Activated CD4-positive, alpha-beta T cell treated with anti-CD3 and anti-CD28 coated beads, Interleukin-2, amount 10 ng/mL, durations not matched to agents 24 days and 14 days (primary cell): ENCODE results near the gene GMDS. TPM values are rescaled to one million over a fixed set of nuclear protein-coding genes. Genes with fewer than 3 reads are reported as not detected.

Source experiments
- DNase-seq: peaks from one replicate; pipeline ENCODE4 v3.0.0; 2022
- H3K27ac Mint-ChIP-seq: one replicate; pipeline ENCODE4 v1.8.0; 2022; ENCODE audit warnings: mild to moderate bottlenecking, mixed read lengths
- H3K27me3 Mint-ChIP-seq: one replicate; pipeline ENCODE4 v1.8.0; 2022; ENCODE audit warnings: mixed read lengths
- H3K36me3 Mint-ChIP-seq: one replicate; pipeline ENCODE4 v1.8.0; 2022; ENCODE audit warnings: low read depth, mild to moderate bottlenecking, mixed read lengths
- H3K4me1 Mint-ChIP-seq: one replicate; pipeline ENCODE4 v1.8.0; 2021; ENCODE audit warnings: mixed read lengths
- H3K4me3 Mint-ChIP-seq: one replicate; pipeline ENCODE4 v1.8.0; 2022; ENCODE audit warnings: mild to moderate bottlenecking, moderate library complexity, mixed read lengths
- H3K9me3 Mint-ChIP-seq: one replicate; pipeline ENCODE4 v1.8.0; 2021; ENCODE audit warnings: mixed read lengths
- intact Hi-C: fragments of 100-400 bp; cut with micrococcal nuclease; formaldehyde crosslinking; loops from one replicate; pipeline ENCODE4 v1.15.1; 2023
- total RNA-seq: library from RNA; stranded (reverse); gene quantifications from 2 replicates; pipeline ENCODE4 v1.2.3, GENCODE V29; 2022

Gene GMDS
- total RNA-seq, 1 donor from 2014 or later = 47.4 TPM

GRCh38 chr6:1809291-1809988, 436.0 kb downstream of the GMDS start:
- intact Hi-C loops = no loop called here
- DNase-seq = no peak
- Mint-ChIP-seq H3K36me3 (no peaks in the 10 kb centered on the region), H3K4me3 (no peak overlapping the region), H3K27me3 (no peaks in the 10 kb centered on the region), H3K4me1 (peaks cover 2% of the 10 kb centered on the region), H3K9me3 (no peaks in the 10 kb centered on the region), H3K27ac (no peak overlapping the region)

DNA sequence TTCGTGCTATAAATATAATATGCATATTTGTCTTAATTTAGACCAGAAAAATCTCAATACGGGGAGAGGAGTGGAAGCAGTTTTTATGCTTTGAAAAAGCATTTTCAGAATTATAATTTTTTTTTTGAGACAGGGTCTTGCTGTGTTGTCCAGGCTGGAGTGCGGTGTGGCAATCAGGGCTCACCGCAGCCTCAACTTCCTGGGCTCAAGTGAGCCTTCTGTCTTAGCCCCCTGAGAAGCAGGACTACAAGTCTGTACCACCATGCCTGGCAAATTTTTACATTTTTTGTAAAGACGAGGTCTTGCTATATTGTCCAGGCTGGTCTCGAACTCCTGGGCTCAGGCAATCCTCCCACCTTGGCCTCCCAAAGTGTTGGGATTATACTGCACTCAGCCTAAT, 438.5 kb downstream of the GMDS start:
- no peaks in the 10 kb centered on the region for H3K9me3 Mint-ChIP-seq
- no peaks in the 10 kb centered on the region for H3K36me3 Mint-ChIP-seq
- no peak overlapping the region for H3K4me3 Mint-ChIP-seq
- intact Hi-C loops = no loop called here
- no peaks in the 10 kb centered on the region for H3K4me1 Mint-ChIP-seq
- no peak for DNase-seq
- no peak overlapping the region for H3K27ac Mint-ChIP-seq
- no peaks in the 10 kb centered on the region for H3K27me3 Mint-ChIP-seq

DNA sequence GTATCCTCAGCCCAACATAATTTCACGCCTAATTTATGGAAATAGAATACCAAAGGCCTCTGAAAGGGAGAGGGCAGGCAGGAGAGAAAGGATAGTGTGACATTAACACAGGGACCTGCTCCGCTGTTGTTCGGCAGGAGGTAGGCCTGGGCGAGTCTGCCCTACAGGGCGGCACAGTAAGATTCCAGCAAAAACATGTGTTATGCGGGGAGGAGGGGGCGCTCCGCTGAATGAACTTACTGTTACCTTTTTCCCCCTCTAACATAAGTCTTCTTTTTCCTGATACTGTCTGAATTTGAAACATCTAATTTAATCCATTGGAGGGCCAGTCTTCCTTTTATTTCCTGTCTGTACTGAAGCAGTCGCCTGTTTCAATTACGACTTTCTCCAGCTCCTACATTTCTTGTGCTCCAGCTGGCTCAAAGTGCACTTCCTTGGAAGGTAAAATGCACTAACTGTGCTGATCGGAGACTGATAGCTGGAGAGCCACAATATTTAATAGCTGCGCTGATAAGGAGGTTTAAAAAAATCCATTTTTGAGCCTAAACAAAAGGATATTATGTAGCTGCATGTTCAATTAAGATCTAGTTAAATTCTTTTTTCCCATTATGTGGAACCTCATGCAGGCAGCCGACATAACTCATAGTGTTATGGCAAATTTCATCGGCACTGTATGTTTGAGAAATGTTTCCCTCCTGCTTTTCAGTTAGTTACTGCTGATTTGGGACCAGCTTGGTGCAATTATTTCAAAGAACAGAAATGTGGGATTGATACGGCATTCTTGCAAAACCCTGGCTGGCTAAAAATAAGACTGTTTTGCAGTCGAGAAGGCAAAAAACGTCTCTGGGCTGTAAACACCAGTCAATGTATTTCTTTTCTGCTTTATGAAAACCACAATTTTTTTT, 442.7 kb downstream of the GMDS start:
- no peak overlapping the region for H3K27ac Mint-ChIP-seq
- no peaks in the 10 kb centered on the region for H3K9me3 Mint-ChIP-seq
- intact Hi-C loops = no loop called here
- H3K4me1 Mint-ChIP-seq = peaks cover 3% of the 10 kb centered on the region
- no peak overlapping the region for H3K4me3 Mint-ChIP-seq
- no peaks in the 10 kb centered on the region for H3K36me3 Mint-ChIP-seq
- DNase-seq = no peak
- H3K27me3 Mint-ChIP-seq = no peaks in the 10 kb centered on the region

- Mint-ChIP-seq H3K4me3 (no peak overlapping the region), H3K36me3 (no peaks in the 10 kb centered on the region), H3K9me3 (no peaks in the 10 kb centered on the region), H3K4me1 (peaks cover 12% of the 10 kb centered on the region), H3K27ac (no peak overlapping the region), H3K27me3 (no peaks in the 10 kb centered on the region)
- intact Hi-C loops = no loop called here
- no peak for DNase-seq
These were observed 444.0 kb downstream of the GMDS start for GRCh38 chr6:1801401-1801800.

DNA sequence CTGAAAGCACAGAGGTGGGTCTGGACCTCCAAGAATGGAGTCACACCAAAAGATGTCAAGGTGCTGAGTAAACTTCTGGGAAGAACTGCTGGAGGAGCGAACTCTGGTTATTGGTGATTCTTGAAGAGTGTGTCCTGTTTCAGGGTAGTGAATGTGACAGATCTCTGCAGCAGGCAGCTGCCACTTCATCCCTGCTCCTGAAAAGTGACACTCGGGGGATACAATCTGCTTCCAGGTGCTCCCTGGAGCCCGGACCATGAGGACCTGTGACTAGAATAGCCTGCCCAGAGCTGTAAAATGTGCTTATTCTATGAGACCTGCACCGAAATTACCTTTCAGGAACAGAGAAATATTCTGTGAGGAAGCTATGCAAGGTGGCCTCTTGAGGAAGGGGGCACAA, 444.6 kb downstream of the GMDS start:
- no peaks in the 10 kb centered on the region for H3K27me3 Mint-ChIP-seq

DNA sequence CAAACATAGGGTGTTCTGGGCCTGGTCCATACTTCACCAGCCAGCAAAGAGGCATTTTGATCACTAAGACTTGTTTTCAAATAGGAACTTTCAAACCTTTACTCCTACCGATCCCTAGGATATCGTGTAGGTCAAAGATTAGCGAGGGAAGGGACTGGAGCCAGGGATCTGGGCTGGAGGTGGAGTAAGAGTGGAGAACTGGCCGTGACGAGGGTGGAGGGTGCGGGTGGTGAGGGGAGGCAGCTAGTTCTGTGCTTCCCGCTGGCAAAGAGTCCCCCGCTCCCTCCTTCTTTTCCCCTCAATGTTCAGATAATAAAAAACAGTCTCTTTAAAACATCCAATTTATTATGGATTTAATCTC, 446.5 kb downstream of the GMDS start:
- no peak overlapping the region for H3K27ac Mint-ChIP-seq
- H3K9me3 Mint-ChIP-seq = no peaks in the 10 kb centered on the region

More for the DNA sequence above, 444.6 kb downstream of the GMDS start:
- Mint-ChIP-seq H3K9me3 (no peaks in the 10 kb centered on the region), H3K27ac (no peak overlapping the region), H3K36me3 (no peaks in the 10 kb centered on the region), H3K4me1 (peaks cover 12% of the 10 kb centered on the region), H3K4me3 (no peak overlapping the region)
- intact Hi-C loops = no loop called here
- no peak for DNase-seq

GRCh38 chr6:1798303-1798964, 447.0 kb downstream of the GMDS start:
- intact Hi-C loops = no loop called here
- no peak overlapping the region for H3K27ac Mint-ChIP-seq
- no peaks in the 10 kb centered on the region for H3K36me3 Mint-ChIP-seq
- H3K27me3 Mint-ChIP-seq = no peaks in the 10 kb centered on the region
- peaks cover 12% of the 10 kb centered on the region for H3K4me1 Mint-ChIP-seq
- no peaks in the 10 kb centered on the region for H3K9me3 Mint-ChIP-seq
- DNase-seq = no peak
- H3K4me3 Mint-ChIP-seq = no peak overlapping the region

More for the DNA sequence above, 446.5 kb downstream of the GMDS start:
- no peak for DNase-seq
- peaks cover 12% of the 10 kb centered on the region for H3K4me1 Mint-ChIP-seq
- H3K36me3 Mint-ChIP-seq = no peaks in the 10 kb centered on the region
- no peak overlapping the region for H3K4me3 Mint-ChIP-seq
- intact Hi-C loops = no loop called here
- H3K27me3 Mint-ChIP-seq = no peaks in the 10 kb centered on the region

GRCh38 chr6:1797801-1798200, 447.6 kb downstream of the GMDS start:
- Mint-ChIP-seq H3K36me3 (no peaks in the 10 kb centered on the region), H3K9me3 (no peaks in the 10 kb centered on the region), H3K4me3 (no peak overlapping the region), H3K4me1 (peaks cover 12% of the 10 kb centered on the region), H3K27ac (no peak overlapping the region), H3K27me3 (no peaks in the 10 kb centered on the region)
- DNase-seq = no peak
- intact Hi-C loops = no loop called here

GRCh38 chr6:1796706-1797529, 448.5 kb downstream of the GMDS start:
- no peak overlapping the region for H3K4me3 Mint-ChIP-seq
- intact Hi-C loops = no loop called here
- no peak overlapping the region for H3K27ac Mint-ChIP-seq
- H3K36me3 Mint-ChIP-seq = no peaks in the 10 kb centered on the region
- DNase-seq = no peak
- H3K4me1 Mint-ChIP-seq = peaks cover 12% of the 10 kb centered on the region
- no peaks in the 10 kb centered on the region for H3K27me3 Mint-ChIP-seq
- H3K9me3 Mint-ChIP-seq = no peaks in the 10 kb centered on the region

GRCh38 chr6:1795910-1796309, 449.5 kb downstream of the GMDS start:
- H3K27me3 Mint-ChIP-seq = no peaks in the 10 kb centered on the region

DNA sequence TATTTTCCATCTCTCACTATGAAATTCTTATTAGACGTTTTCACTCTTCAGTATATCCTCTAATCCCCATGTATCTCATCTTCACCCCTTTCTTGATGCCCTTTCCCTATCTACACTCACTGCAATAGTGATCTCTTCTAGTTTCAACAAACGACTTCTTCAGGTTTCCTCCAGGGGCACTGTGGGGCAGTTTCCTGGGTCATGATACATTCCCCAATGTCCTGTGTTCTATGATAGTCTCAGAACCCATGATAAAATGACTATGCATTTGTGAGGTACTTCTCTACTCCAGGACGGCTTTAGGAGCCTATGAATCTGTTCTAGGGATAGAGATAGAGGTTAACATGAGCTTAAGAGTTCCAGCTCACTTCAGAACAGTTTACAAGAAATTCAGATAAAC, 452.4 kb downstream of the GMDS start:
- DNase-seq = peak; percentile 64
- Mint-ChIP-seq H3K9me3 (no peaks in the 10 kb centered on the region), H3K36me3 (no peaks in the 10 kb centered on the region)

More at GRCh38 chr6:1795910-1796309, 449.5 kb downstream of the GMDS start:
- intact Hi-C loops = no loop called here
- DNase-seq = no peak
- peaks cover 12% of the 10 kb centered on the region for H3K4me1 Mint-ChIP-seq
- no peaks in the 10 kb centered on the region for H3K36me3 Mint-ChIP-seq
- H3K4me3 Mint-ChIP-seq = no peak overlapping the region
- H3K9me3 Mint-ChIP-seq = no peaks in the 10 kb centered on the region
- H3K27ac Mint-ChIP-seq = no peak overlapping the region

GRCh38 chr6:1790684-1791083, 454.7 kb downstream of the GMDS start:
- DNase-seq = no peak
- intact Hi-C loops = no loop called here
- H3K27me3 Mint-ChIP-seq = no peaks in the 10 kb centered on the region

More for the DNA sequence above, 452.4 kb downstream of the GMDS start:
- Mint-ChIP-seq H3K4me3 (no peak overlapping the region), H3K4me1 (peaks cover 11% of the 10 kb centered on the region), H3K27me3 (no peaks in the 10 kb centered on the region), H3K27ac (no peak overlapping the region)
- intact Hi-C loops = no loop called here

GRCh38 chr6:1789092-1789491, 456.3 kb downstream of the GMDS start:
- H3K4me3 Mint-ChIP-seq = no peak overlapping the region
- no peaks in the 10 kb centered on the region for H3K4me1 Mint-ChIP-seq
- no peak overlapping the region for H3K27ac Mint-ChIP-seq
- intact Hi-C loops = no loop called here
- H3K9me3 Mint-ChIP-seq = no peaks in the 10 kb centered on the region
- H3K36me3 Mint-ChIP-seq = no peaks in the 10 kb centered on the region
- no peaks in the 10 kb centered on the region for H3K27me3 Mint-ChIP-seq
- no peak for DNase-seq

More at GRCh38 chr6:1790684-1791083, 454.7 kb downstream of the GMDS start:
- Mint-ChIP-seq H3K4me1 (no peaks in the 10 kb centered on the region), H3K4me3 (no peak overlapping the region), H3K27ac (no peak overlapping the region), H3K36me3 (no peaks in the 10 kb centered on the region), H3K9me3 (no peaks in the 10 kb centered on the region)
